Measurements from ENCODE around the gene CXCL11.
"Not testable (repeated sequence)": the region's sequence is repeated elsewhere in the genome, so short reads cannot be mapped to it uniquely, and the experiment has no call there.

CXCL11 gene

DNA sequence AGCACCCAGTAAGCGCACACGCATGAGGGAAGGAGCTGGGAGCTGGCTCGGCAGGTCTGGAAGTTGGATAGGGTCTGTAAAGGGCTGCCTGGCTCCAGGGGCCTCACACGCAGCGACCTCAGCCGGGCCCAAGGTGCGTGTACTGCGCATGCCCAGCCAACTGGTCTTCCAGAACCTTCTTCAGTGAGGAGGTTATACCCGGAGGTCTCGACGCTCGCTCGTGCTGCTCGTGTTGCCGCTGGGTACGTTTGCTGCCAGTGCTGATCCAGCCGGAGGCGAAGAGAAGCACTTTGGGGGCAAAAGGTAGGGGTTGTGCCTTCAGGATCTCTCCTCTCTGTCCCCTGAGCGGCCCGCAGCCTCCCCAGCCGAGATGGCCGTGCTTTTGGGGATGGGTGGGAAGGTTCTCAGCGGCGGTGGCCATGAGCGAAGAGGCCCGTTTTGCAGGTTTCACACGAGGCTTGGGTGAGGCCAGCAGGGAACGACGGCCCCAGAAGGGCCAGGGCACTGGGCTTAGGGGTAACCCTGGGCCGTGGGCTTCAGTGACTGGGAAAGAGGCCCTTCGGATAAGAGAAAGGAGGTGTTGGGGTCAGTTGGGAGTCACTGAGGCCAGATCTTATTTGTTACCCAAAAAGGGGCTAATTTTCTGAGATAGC lies 24.7 kb downstream of the CXCL11 start:
- no peak for DNase-seq (ENCODE audit: insufficient read length)
- TF ChIP-seq POLR2A (IDR thresholded peaks at IDR 0.05; ENCODE audit: low read depth, low read length) (no peak), TAF1 (IDR thresholded peaks at IDR 0.05; ENCODE audit: borderline replicate concordance, low read depth, low read length) (no peak), POLR2AphosphoS5 (IDR thresholded peaks at IDR 0.05; ENCODE audit: low read depth, low read length) (no peak)
- FAIRE-seq: no peak

DNA sequence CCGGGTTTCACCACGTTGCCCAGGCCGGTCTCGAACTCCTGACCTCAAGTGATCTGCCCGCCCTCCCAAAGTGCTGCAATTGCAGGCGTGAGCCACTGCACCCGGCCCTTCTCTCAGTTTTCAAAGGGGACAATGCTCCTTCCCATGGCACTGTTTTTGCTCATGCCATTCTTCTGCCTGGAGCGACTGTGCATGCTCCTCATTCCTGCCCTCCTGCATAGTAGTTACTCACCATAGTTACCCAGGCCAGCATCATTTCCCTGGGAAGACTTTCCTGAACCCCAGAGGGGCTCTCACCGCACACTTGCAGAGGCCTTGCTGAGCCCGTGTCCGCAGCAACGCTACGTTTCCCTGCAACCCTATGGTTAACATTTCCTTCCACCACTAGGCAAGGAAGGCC lies 25.3 kb downstream of the CXCL11 start:
- DNase-seq (ENCODE audit: insufficient read length) (no peak), FAIRE-seq (no peak)
- TF ChIP-seq POLR2AphosphoS5 (IDR thresholded peaks at IDR 0.05; ENCODE audit: low read depth, low read length): no peak
- no peak for TF ChIP-seq POLR2A (IDR thresholded peaks at IDR 0.05; ENCODE audit: low read depth, low read length)
- no peak for TF ChIP-seq TAF1 (IDR thresholded peaks at IDR 0.05; ENCODE audit: borderline replicate concordance, low read depth, low read length)

DNA sequence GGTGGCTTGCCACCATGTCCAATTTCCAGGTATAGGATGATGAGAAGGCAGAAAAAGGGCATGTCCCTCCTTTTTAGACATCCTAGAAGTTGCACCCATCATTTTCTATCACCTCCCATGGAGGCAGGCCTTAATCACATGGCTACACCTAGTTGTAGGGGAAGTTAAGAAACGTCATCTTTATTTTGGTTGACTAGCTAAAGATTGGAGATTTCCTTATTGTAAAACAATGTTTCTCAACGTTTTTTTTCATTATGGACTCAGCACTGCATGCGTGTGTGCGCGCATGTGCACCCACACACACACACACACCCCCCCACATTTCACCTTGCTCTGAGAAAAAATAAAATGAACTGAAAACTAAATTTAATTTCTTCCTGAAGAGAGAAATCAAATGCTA lies 26.6 kb downstream of the CXCL11 start:
- TF ChIP-seq POLR2A (IDR thresholded peaks at IDR 0.05; ENCODE audit: low read depth, low read length): no peak
- no peak for TF ChIP-seq POLR2AphosphoS5 (IDR thresholded peaks at IDR 0.05; ENCODE audit: low read depth, low read length)
- FAIRE-seq (no peak), DNase-seq (ENCODE audit: insufficient read length) (no peak)

DNA sequence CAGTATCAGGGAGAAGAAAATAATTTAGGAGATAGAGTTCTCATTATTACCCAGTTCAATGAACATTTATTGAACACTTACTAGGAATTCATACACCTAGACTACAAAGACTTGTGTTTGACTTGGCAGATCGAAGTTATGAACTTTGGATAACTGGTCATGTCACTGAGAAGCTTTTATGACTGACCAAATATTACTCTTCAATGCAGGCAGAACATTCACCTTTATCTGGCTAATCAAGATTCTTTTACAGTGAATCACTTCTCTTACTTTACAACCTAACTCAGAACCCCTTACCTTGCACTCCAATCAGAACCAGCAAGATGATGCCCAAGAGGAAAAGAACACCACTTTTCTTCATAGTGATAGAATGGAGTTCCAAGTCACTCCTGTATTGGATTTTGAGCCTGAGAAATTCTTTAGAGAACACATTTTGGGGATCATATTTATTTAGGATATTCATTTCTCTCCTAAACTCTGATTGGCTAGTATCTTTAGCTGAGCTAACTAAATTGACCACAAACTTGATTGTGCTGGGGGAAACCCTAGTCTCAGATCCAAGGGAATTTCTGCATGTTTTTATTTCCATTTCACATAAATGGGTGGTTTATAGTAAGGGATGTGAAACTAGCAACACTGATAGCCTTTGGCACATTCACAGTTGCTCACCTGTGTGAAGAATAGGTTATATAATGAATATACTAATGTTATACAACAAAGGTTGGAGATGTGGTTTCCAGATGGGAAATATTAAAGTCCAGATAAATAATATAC lies 28.6 kb downstream of the CXCL11 start, which contains the start of gene CXCL9:
Gene CXCL9, minus strand, starts transcription at position 421 of the 774 bp plus-strand sequence. Its CDS starts 60 bp downstream, at position 361.
- FAIRE-seq (no peak), DNase-seq (ENCODE audit: insufficient read length) (no peak)
- no peak for TF ChIP-seq TAF1 (IDR thresholded peaks at IDR 0.05; ENCODE audit: borderline replicate concordance, low read depth, low read length)
- TF ChIP-seq POLR2AphosphoS5 (IDR thresholded peaks at IDR 0.05; ENCODE audit: low read depth, low read length): no peak
- TF ChIP-seq POLR2A (IDR thresholded peaks at IDR 0.05; ENCODE audit: low read depth, low read length): no peak

DNA sequence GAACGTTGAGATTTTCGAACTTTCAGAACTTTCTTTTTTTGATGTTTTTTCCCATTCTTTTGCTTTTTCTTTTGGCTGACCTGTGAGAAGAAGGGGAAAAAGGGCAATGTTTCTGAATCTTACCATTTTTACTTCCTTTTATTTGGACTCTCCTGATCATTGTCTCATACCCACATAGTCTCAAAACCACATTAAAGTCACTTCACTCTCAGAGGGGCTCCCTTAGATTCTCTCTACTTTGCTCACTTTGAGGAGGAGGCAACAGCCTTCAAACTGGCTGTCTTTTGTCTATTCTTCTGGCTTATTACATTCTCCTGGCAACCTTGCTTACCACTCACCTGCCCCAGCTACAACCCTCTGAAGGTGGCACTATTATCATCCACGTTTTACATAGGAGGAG lies 32.2 kb downstream of the CXCL11 start:
- no peak for TF ChIP-seq POLR2AphosphoS5 (IDR thresholded peaks at IDR 0.05; ENCODE audit: low read depth, low read length)
- TF ChIP-seq POLR2A (IDR thresholded peaks at IDR 0.05; ENCODE audit: low read depth, low read length): no peak
- no peak for TF ChIP-seq TAF1 (IDR thresholded peaks at IDR 0.05; ENCODE audit: borderline replicate concordance, low read depth, low read length)
- DNase-seq (ENCODE audit: insufficient read length): no peak
- no peak for FAIRE-seq

DNA sequence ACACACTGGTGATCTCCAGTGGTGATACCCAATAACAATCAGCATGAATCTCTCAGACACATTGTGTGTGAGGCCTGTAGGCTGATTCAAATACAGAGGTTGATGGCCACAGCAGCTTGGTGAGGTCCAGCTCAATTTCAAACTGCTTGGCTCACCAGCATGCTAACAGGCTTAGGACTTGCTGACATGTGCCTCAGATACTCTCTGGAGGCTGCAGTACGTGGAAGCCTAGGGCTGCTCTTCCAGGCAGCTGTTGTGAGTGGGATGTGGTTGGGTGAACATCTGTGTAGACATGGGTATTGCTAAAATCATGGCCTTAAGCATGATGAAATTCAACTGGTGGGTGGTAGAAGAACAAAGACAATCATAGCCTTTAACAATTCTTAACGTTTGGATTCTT lies 32.8 kb downstream of the CXCL11 start:
- DNase-seq (ENCODE audit: insufficient read length): no peak
- no peak for FAIRE-seq
- TF ChIP-seq TAF1 (IDR thresholded peaks at IDR 0.05; ENCODE audit: borderline replicate concordance, low read depth, low read length) (no peak), POLR2AphosphoS5 (IDR thresholded peaks at IDR 0.05; ENCODE audit: low read depth, low read length) (no peak), POLR2A (IDR thresholded peaks at IDR 0.05; ENCODE audit: low read depth, low read length) (no peak)

DNA sequence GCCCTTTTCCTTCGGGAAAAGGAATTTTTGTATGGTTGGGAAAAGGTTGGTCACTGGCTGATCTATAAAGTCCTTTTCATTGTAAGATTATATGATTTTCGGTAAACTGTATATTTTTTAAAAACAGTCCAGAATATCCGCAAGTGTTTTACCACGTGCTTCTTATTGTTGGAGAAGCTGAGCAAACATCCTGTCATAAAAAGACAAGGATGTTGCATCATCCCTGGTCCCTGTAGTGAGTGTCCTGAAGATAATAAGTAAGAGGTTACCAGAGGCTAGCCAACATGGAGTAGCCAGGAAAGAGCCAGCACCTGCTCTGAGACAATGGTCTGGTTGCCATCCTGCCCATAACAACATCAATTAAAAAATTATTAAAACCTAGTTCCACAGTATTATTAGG lies 33.7 kb downstream of the CXCL11 start:
- DNase-seq (ENCODE audit: insufficient read length) (no peak), FAIRE-seq (no peak)
- TF ChIP-seq TAF1 (IDR thresholded peaks at IDR 0.05; ENCODE audit: borderline replicate concordance, low read depth, low read length): no peak
- TF ChIP-seq POLR2A (IDR thresholded peaks at IDR 0.05; ENCODE audit: low read depth, low read length): no peak

DNA sequence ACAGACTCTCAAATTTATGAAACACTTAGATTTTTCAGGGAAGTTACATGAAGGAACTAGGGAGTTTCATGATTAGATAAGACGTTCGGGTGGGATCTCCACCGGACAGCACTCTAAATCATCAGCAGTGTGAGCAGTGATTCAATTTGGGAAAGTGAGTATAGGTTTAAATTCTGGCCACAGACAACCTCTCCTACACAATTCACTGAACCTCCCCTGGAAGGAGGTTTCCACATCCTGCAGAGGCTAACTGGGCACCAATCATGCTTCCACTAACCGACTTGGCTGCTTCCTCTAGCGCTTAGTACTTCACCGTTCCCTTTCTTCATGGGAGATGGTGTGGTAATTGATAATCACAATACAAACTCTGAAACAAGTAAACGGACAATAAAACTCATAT lies 34.2 kb downstream of the CXCL11 start:
- TF ChIP-seq TAF1 (IDR thresholded peaks at IDR 0.05; ENCODE audit: borderline replicate concordance, low read depth, low read length): no peak
- no peak for TF ChIP-seq POLR2A (IDR thresholded peaks at IDR 0.05; ENCODE audit: low read depth, low read length)
- no peak for TF ChIP-seq POLR2AphosphoS5 (IDR thresholded peaks at IDR 0.05; ENCODE audit: low read depth, low read length)
- no peak for DNase-seq (ENCODE audit: insufficient read length)
- FAIRE-seq: no peak

DNA sequence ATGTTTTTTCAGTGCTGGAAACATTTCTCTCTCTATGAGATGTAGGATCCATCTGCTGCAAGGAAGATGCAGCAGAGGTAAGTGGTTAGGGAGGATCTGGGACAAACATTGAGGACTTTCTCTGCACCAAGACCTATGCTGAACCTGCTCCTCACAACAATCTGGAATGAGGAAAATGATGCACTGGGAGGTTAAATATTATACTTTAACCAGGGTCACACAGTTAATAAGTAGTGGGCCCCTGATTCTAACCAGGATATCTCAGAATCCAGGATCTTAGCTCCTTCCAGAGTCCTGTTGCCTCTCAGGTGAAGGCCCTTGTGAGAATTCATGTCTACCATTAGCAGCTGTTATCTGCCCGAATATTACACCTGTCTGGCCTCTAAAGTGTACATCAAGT lies 35.6 kb downstream of the CXCL11 start:
- DNase-seq (ENCODE audit: insufficient read length): no peak
- TF ChIP-seq TAF1 (IDR thresholded peaks at IDR 0.05; ENCODE audit: borderline replicate concordance, low read depth, low read length) (no peak), POLR2A (IDR thresholded peaks at IDR 0.05; ENCODE audit: low read depth, low read length) (no peak), POLR2AphosphoS5 (IDR thresholded peaks at IDR 0.05; ENCODE audit: low read depth, low read length) (no peak)
- no peak for FAIRE-seq

DNA sequence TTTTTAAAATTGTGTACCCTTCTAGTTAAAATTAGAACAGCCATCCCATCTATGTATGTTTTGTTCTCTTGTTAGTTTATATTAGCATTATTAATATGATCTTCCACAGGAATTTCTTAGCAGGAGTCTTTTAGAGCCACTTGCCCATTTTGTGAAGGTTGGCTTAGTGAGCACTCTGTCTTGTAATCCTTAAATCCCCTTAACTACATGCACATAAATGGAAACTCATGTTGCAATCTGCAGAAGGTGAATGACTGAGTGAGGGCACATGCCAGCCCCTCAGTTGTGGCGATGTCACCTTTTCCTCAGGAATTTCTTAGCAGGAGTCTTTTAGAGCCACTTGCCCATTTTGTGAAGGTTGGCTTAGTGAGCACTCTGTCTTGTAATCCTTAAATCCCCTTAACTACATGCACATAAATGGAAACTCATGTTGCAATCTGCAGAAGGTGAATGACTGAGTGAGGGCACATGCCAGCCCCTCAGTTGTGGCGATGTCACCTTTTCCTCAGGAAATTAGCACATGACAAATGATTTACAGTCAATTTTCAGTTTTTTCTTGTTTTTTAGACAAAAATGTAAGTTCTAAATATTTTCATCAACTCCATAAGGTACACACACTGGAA lies 37.2 kb downstream of the CXCL11 start:
- FAIRE-seq: peak; percentile 33
- not testable (repeated sequence) for DNase-seq (ENCODE audit: insufficient read length)

DNA sequence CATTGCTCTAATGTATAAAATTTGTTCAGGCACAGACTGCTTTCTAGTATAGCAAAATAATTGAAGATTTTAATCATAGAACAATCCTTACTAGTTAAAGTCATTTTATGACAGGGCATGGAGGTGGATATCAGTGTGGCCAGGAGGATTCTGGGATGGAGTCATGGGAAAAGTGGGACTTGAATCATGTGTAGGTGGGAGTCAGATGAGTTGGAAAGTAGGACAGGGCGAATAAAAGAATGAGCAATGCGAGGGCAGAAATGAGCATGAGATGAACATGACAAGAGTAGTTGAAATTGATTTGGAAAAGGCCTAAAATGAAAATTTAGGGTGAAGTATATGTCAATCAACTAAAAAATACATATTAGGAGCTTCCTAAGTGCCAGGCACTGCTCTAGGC lies 37.9 kb downstream of the CXCL11 start:
- no peak for DNase-seq (ENCODE audit: insufficient read length)
- FAIRE-seq: no peak

DNA sequence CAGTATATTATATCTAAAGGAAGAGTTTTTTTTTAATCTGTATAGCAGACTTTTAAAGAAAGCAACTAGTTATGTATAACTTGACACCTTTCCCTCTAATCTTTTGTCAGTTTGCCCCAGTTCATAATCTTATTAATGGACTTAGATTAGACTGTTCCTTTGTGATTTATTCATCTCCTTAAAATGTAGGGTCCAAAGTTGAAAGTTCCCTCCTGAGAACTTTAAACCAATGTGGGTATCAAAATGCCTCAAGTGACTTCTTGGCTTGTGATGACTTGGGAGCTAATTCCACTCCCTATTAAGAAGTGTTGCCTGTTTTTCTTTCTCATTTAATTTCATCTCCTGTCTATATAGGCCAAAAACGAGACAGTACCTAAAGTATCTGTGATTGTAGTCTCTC lies 38.8 kb downstream of the CXCL11 start:
- no peak for FAIRE-seq
- no peak for DNase-seq (ENCODE audit: insufficient read length)
- TF ChIP-seq POLR2AphosphoS5 (IDR thresholded peaks at IDR 0.05; ENCODE audit: low read depth, low read length) (no peak), TAF1 (IDR thresholded peaks at IDR 0.05; ENCODE audit: borderline replicate concordance, low read depth, low read length) (no peak), POLR2A (IDR thresholded peaks at IDR 0.05; ENCODE audit: low read depth, low read length) (no peak)

More for the DNA sequence above, 37.9 kb downstream of the CXCL11 start:
- TF ChIP-seq TAF1 (IDR thresholded peaks at IDR 0.05; ENCODE audit: borderline replicate concordance, low read depth, low read length) (no peak), POLR2A (IDR thresholded peaks at IDR 0.05; ENCODE audit: low read depth, low read length) (no peak), POLR2AphosphoS5 (IDR thresholded peaks at IDR 0.05; ENCODE audit: low read depth, low read length) (no peak)
